RWPE2 (cell line): Measurements from ENCODE around the gene MNT.
A peak's percentile ranks its signal among the peaks of the same experiment; 100 is the strongest.

Experiments
- ATAC-seq: fragments of 200-7000 bp; cut with Tn5 transposase; 3 replicates; pipeline ENCODE4 v1.9.1; 2021; ENCODE audit warnings: low read depth
- DNase-seq: peaks from one replicate; pipeline ENCODE4 v3.0.0-alpha.2; 2020; ENCODE audit warnings: low spot score
- H3K27ac ChIP-seq: fragments of 450-650 bp; 2 replicates; pipeline ENCODE4 v1.5.1; 2017; ENCODE audit warnings: mild to moderate bottlenecking; ENCODE audit not compliant: poor library complexity, severe bottlenecking
- H3K27me3 ChIP-seq: fragments of 250-450 bp; sonication (Bioruptor Pico); 2 replicates; pipeline ENCODE4 v1.5.1; 2021; ENCODE audit warnings: mild to moderate bottlenecking, moderate library complexity; ENCODE audit not compliant: insufficient read depth, poor library complexity, severe bottlenecking
- H3K36me3 ChIP-seq: fragments of 250-450 bp; sonication (Bioruptor Pico); 2 replicates; pipeline ENCODE4 v1.5.1; 2020; ENCODE audit warnings: low read depth, mild to moderate bottlenecking, moderate library complexity
- H3K4me1 ChIP-seq: fragments of 250-450 bp; sonication (Bioruptor Pico); 2 replicates; pipeline ENCODE4 v1.5.1; 2021; ENCODE audit warnings: mild to moderate bottlenecking, moderate library complexity; ENCODE audit not compliant: insufficient read depth, poor library complexity, severe bottlenecking
- H3K4me3 ChIP-seq: fragments of 250-450 bp; sonication (Bioruptor Pico); 2 replicates; pipeline ENCODE4 v1.5.1; 2021; ENCODE audit warnings: mild to moderate bottlenecking, moderate library complexity; ENCODE audit not compliant: severe bottlenecking
- H3K9me3 ChIP-seq: fragments of 250-450 bp; sonication (Bioruptor Pico); 2 replicates; pipeline ENCODE4 v1.5.1; 2021; ENCODE audit warnings: mild to moderate bottlenecking, moderate library complexity; ENCODE audit not compliant: severe bottlenecking
- TF ChIP-seq, protein P1 (sequence below): fragments of 450-650 bp; IDR thresholded peaks from one replicate; pipeline ENCODE4 v1.5.1; 2017; ENCODE audit warnings: mild to moderate bottlenecking, moderate library complexity; ENCODE audit not compliant: poor library complexity, severe bottlenecking

The MNT gene

DNA sequence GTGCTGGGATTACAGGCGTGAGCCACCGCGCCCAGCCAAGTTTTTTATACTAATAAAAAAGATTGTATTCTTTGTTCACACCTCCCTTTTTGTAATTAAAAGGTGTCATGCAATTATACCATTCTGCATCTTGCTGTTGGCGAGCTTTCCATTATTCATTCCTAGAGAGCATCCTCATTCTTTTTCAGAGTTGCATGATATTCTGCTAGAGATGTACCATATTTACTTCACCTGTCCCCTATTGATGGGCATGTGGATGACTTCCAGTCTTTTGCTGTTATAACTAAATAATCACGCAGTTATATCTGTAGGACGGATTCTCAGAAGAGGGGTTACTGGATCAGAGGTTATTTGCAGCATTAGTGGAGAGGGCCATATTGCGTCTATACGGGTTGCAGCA is 46.5 kb downstream of the MNT start:
- DNase-seq (no peak), ATAC-seq (no peak)
- Histone ChIP-seq H3K9me3 (no peaks in the 10 kb centered on the region), H3K36me3 (peaks cover 3% of the 10 kb centered on the region; the same call in 1 of the 2 replicates), H3K4me1 (peaks cover 7% of the 10 kb centered on the region), H3K27me3 (no peaks in the 10 kb centered on the region), H3K27ac (no peak overlapping the region), H3K4me3 (no peak overlapping the region)
- TF ChIP-seq, protein P1, sequence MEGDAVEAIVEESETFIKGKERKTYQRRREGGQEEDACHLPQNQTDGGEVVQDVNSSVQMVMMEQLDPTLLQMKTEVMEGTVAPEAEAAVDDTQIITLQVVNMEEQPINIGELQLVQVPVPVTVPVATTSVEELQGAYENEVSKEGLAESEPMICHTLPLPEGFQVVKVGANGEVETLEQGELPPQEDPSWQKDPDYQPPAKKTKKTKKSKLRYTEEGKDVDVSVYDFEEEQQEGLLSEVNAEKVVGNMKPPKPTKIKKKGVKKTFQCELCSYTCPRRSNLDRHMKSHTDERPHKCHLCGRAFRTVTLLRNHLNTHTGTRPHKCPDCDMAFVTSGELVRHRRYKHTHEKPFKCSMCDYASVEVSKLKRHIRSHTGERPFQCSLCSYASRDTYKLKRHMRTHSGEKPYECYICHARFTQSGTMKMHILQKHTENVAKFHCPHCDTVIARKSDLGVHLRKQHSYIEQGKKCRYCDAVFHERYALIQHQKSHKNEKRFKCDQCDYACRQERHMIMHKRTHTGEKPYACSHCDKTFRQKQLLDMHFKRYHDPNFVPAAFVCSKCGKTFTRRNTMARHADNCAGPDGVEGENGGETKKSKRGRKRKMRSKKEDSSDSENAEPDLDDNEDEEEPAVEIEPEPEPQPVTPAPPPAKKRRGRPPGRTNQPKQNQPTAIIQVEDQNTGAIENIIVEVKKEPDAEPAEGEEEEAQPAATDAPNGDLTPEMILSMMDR = no peak

DNA sequence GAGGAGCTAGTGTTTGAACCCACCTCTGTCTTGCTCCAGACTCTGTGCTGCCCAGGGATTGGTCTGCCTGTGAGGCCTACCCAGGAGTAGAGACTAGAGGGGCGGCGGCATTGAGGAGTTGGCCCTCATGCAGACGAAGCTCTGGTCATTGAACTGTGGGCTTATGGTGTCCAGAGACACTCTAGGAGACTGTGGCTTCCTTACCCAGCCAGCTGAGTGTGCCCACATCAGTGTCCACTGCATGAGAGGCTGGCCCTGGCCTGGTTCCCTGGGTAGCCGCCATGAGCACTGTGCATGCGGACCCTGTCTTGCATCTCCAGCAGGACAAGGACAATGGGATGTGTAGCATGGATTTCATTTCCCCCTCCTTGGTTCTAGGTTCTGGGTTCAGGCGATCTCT is 49.6 kb downstream of the MNT start:
- peaks cover 11% of the 10 kb centered on the region for H3K4me1 ChIP-seq

DNA sequence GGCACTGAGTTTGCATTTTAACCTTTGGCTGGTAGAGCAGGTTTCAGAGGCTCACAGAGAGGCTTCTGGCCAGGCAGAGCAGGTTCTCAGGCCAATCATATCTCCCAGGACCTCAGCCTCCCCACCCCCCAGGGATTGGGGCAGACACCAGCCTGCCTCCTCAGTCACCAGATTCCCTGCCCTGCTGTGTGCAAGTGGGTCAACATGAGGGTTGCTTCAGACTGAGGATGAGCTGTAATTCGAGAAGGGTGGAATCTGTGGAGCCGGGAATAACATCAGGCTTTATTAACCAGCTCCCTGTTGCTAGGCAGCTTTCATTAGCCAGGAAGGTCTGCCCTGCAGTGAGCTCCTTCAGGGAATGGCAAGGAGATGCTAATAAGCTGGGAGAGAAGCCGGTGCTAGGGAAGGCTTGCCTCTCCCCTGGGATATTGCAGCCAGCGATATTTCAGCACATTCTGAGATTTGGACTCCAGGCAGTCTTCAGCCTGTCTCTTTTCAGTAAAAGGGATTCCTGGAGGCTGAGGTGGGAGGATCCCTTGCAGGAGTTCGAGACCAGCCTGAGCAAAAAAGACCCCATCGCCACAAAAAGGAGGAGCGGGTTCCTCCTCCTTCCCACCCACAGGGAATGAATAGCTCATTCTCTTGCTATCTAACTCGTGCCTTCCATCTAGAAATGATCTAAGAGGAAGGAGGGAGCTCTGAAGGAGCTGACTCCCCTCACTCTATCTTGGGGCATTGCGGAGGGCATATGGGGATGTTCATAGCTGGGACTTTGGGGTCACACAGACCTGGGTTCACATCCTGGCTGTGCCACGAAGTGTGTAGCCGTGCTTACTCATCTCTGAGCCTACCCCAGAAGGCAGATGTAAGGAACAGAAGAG is 52.8 kb downstream of the MNT start:
- Histone ChIP-seq H3K9me3 (no peaks in the 10 kb centered on the region), H3K4me1 (peaks cover 8% of the 10 kb centered on the region), H3K27me3 (no peaks in the 10 kb centered on the region), H3K36me3 (peaks cover 15% of the 10 kb centered on the region; the same call in 1 of the 2 replicates), H3K27ac (peak overlapping the region; percentile 4), H3K4me3 (no peak overlapping the region)
- TF ChIP-seq, protein P1 = no peak
- DNase-seq (no peak), ATAC-seq (peak; percentile 95)

More for the DNA sequence above, 49.6 kb downstream of the MNT start:
- no peak overlapping the region for H3K27ac ChIP-seq
- ATAC-seq = no peak
- TF ChIP-seq, protein P1 = no peak
- DNase-seq = no peak
- no peak overlapping the region for H3K4me3 ChIP-seq
- H3K36me3 ChIP-seq = no peaks in the 10 kb centered on the region; the same call in 1 of the 2 replicates
- H3K9me3 ChIP-seq = no peaks in the 10 kb centered on the region
- H3K27me3 ChIP-seq = no peaks in the 10 kb centered on the region

DNA sequence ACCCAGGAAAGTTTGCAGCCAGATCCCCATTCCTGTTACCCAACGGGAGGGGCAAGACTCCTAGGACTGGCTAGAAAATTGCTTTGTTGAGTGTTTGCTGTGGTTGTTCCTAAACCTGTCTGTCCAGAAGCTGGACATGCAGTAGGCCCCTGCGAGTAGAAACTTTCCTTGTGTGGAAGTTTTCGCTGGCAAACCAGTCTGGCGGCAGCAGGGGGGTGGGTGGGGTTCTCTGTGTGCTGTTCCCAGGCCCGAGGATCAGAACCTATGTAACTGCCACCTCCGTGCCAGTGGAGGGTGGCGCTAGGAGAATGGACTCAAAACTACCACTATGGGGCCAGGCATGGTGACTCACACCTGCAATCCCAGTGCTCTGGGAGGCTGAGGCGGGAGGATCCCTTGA is 54.4 kb downstream of the MNT start:
- Histone ChIP-seq H3K4me3 (no peak overlapping the region), H3K27me3 (no peaks in the 10 kb centered on the region), H3K27ac (no peak overlapping the region), H3K36me3 (peaks cover 24% of the 10 kb centered on the region), H3K9me3 (no peaks in the 10 kb centered on the region), H3K4me1 (peaks cover 8% of the 10 kb centered on the region)
- DNase-seq (no peak), ATAC-seq (no peak)
- TF ChIP-seq, protein P1 = no peak

DNA sequence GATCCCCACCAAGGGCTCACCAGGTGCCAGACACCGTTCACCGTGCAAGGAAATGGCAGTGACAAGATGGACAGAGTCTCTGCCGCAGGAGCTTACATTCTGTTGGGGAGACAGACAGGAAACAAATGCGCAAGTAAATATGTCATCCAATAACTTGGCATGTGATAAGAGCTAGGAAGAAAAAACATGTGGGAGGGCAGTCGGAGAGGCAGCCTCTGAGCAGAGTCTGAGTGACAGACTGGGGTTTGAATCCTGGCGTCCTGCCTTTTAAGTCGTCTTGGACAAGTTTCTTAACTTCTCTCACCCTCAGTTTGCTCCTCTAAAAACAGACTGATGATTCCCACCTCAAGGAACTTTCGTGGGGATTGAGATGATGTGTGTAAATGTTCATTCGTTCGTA is 56.3 kb downstream of the MNT start:
- Histone ChIP-seq H3K4me1 (peaks cover 8% of the 10 kb centered on the region), H3K36me3 (peaks cover 29% of the 10 kb centered on the region), H3K9me3 (no peaks in the 10 kb centered on the region), H3K4me3 (no peak overlapping the region), H3K27ac (no peak overlapping the region), H3K27me3 (no peaks in the 10 kb centered on the region)
- TF ChIP-seq, protein P1 = no peak
- ATAC-seq = no peak
- no peak for DNase-seq
